ENCODE results near the gene ICOS.

The ICOS gene, protein sequence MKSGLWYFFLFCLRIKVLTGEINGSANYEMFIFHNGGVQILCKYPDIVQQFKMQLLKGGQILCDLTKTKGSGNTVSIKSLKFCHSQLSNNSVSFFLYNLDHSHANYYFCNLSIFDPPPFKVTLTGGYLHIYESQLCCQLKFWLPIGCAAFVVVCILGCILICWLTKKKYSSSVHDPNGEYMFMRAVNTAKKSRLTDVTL

GRCh38 chr2:203936535-203936934 is at the start of gene ICOS:
ICOS (plus strand) TSS chr2:203936763; CDS start chr2:203936815, 52 bp downstream.
- no peak for TF ChIP-seq CTCF (IDR thresholded peaks at IDR 0.05)
- Histone ChIP-seq H2AFZ (no peak within 1 kb of the TSS), H3K9me3 (ENCODE audit: control insufficient read depth, low read length) (no peaks in the 10 kb centered on the region), H3K4me2 (ENCODE audit: low read length) (no peak within 1 kb of the TSS), H3K36me3 (ENCODE audit: control insufficient read depth, insufficient read depth, low read length) (no peaks in the 10 kb centered on the region), H3K4me1 (no peaks in the 10 kb centered on the region), H3K9ac (no peak within 1 kb of the TSS), H3K79me2 (no peaks in the 10 kb centered on the region), H3K4me3 (ENCODE audit: low read depth, low read length) (no peak within 1 kb of the TSS), H3K27me3 (ENCODE audit: control insufficient read depth, insufficient read depth, low read length) (no peaks in the 10 kb centered on the region), H3K27ac (no peak within 1 kb of the TSS)

- Histone ChIP-seq H3K27ac (no peak overlapping the region), H3K4me3 (ENCODE audit: low read depth, low read length) (no peak overlapping the region), H3K36me3 (ENCODE audit: control insufficient read depth, insufficient read depth, low read length) (no peaks in the 10 kb centered on the region), H3K9ac (no peak overlapping the region), H3K4me1 (no peaks in the 10 kb centered on the region), H3K9me3 (ENCODE audit: control insufficient read depth, low read length) (no peaks in the 10 kb centered on the region), H3K27me3 (ENCODE audit: control insufficient read depth, insufficient read depth, low read length) (no peaks in the 10 kb centered on the region), H3K79me2 (no peaks in the 10 kb centered on the region), H2AFZ (no peak overlapping the region), H3K4me2 (ENCODE audit: low read length) (no peak overlapping the region)
- no peak for TF ChIP-seq CTCF (IDR thresholded peaks at IDR 0.05)
Measured at GRCh38 chr2:203887677-203888076, 48.9 kb upstream of the ICOS start.

DNA sequence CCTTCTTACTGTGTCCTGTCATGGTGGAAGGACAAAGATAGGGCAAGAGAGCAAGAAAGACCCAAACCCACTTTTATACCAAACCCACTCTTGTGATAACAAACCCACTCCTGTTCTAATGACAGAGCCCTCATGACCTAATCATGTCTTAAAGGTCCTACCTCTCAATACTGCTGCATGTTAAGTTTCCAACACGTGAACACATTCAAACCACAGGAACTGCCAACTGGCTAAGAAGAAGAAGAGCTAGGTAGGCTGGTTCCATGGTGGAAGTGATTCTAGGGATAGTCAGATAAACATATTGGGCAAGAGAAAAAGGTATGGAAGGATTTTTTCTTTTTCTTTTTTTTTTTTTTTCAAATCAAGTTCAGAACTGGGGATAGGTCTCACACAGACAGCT is 47.0 kb upstream of the ICOS start:
- Histone ChIP-seq H3K9me3 (ENCODE audit: control insufficient read depth, low read length) (no peaks in the 10 kb centered on the region), H3K79me2 (no peaks in the 10 kb centered on the region), H3K4me1 (no peaks in the 10 kb centered on the region), H3K27me3 (ENCODE audit: control insufficient read depth, insufficient read depth, low read length) (no peaks in the 10 kb centered on the region), H3K9ac (no peak overlapping the region), H3K27ac (no peak overlapping the region), H3K4me3 (ENCODE audit: low read depth, low read length) (no peak overlapping the region), H2AFZ (no peak overlapping the region), H3K36me3 (ENCODE audit: control insufficient read depth, insufficient read depth, low read length) (no peaks in the 10 kb centered on the region), H3K4me2 (ENCODE audit: low read length) (no peak overlapping the region)
- TF ChIP-seq CTCF (IDR thresholded peaks at IDR 0.05) = no peak

- no peak overlapping the region for H3K27ac ChIP-seq
- H3K9me3 ChIP-seq (ENCODE audit: control insufficient read depth, low read length) = no peaks in the 10 kb centered on the region
- H3K4me2 ChIP-seq (ENCODE audit: low read length) = no peak overlapping the region
- no peak for TF ChIP-seq CTCF (IDR thresholded peaks at IDR 0.05)
- no peaks in the 10 kb centered on the region for H3K79me2 ChIP-seq
- no peaks in the 10 kb centered on the region for H3K4me1 ChIP-seq
- H3K27me3 ChIP-seq (ENCODE audit: control insufficient read depth, insufficient read depth, low read length) = no peaks in the 10 kb centered on the region
- no peak overlapping the region for H3K9ac ChIP-seq
- no peak overlapping the region for H2AFZ ChIP-seq
- no peaks in the 10 kb centered on the region for H3K36me3 ChIP-seq (ENCODE audit: control insufficient read depth, insufficient read depth, low read length)
- no peak overlapping the region for H3K4me3 ChIP-seq (ENCODE audit: low read depth, low read length)
Measured at GRCh38 chr2:203889944-203890343, 46.6 kb upstream of the ICOS start.

DNA sequence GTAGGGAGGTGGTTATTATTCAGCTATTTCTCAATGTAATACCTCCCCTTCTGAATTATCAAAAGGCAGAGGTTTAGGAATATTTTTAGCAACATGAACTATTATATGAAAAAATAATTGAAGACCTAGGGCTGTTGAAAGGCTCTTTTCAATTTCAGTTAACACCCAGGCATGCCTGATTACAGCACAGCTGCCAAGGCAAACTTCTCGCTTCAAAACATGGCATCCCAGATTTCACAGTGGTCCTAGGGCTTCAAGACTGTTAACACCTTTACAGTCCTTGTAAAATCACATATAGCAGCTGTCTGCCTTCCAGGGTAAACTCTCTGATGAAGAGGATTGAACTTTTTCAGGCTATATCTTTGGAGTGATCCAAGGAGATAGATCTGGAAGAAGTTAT is 45.8 kb upstream of the ICOS start:
- H3K9ac ChIP-seq = no peak overlapping the region
- H3K79me2 ChIP-seq = no peaks in the 10 kb centered on the region
- H3K36me3 ChIP-seq (ENCODE audit: control insufficient read depth, insufficient read depth, low read length) = no peaks in the 10 kb centered on the region
- no peaks in the 10 kb centered on the region for H3K9me3 ChIP-seq (ENCODE audit: control insufficient read depth, low read length)
- H3K27me3 ChIP-seq (ENCODE audit: control insufficient read depth, insufficient read depth, low read length) = no peaks in the 10 kb centered on the region
- H3K27ac ChIP-seq = no peak overlapping the region
- TF ChIP-seq CTCF (IDR thresholded peaks at IDR 0.05) = no peak
- no peak overlapping the region for H3K4me2 ChIP-seq (ENCODE audit: low read length)
- H3K4me3 ChIP-seq (ENCODE audit: low read depth, low read length) = no peak overlapping the region
- no peaks in the 10 kb centered on the region for H3K4me1 ChIP-seq
- no peak overlapping the region for H2AFZ ChIP-seq
